ENCODE measurements around the gene TGFB2.
A peak's percentile ranks its signal among the peaks of the same experiment; 100 is the strongest.

Gene TGFB2

DNA sequence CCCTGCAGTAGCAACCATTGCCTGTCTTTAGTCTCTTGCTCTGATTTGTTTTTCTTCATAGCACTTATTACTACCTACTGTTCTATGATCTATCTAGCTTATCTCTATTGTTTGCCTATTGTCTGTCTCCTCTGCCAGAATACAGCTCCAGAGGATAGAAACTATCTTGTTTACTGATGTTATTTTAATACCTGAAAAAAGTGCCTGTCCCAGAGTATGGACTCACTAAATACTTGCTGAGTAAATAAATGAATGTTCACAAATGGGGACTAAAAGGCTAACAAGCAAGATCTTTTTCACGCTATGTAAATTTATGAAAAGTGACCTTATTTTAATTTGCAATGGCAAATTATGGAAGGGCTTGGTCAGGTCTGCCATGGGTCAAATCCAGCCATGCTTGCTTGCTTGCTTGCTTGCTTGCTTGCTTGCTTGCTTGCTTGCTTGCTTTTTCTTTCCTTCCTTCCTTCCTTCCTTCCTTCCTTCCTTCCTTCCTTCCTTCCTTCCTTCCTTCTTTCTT lies 145.3 kb downstream of the TGFB2 start:
- TF ChIP-seq, protein P1, sequence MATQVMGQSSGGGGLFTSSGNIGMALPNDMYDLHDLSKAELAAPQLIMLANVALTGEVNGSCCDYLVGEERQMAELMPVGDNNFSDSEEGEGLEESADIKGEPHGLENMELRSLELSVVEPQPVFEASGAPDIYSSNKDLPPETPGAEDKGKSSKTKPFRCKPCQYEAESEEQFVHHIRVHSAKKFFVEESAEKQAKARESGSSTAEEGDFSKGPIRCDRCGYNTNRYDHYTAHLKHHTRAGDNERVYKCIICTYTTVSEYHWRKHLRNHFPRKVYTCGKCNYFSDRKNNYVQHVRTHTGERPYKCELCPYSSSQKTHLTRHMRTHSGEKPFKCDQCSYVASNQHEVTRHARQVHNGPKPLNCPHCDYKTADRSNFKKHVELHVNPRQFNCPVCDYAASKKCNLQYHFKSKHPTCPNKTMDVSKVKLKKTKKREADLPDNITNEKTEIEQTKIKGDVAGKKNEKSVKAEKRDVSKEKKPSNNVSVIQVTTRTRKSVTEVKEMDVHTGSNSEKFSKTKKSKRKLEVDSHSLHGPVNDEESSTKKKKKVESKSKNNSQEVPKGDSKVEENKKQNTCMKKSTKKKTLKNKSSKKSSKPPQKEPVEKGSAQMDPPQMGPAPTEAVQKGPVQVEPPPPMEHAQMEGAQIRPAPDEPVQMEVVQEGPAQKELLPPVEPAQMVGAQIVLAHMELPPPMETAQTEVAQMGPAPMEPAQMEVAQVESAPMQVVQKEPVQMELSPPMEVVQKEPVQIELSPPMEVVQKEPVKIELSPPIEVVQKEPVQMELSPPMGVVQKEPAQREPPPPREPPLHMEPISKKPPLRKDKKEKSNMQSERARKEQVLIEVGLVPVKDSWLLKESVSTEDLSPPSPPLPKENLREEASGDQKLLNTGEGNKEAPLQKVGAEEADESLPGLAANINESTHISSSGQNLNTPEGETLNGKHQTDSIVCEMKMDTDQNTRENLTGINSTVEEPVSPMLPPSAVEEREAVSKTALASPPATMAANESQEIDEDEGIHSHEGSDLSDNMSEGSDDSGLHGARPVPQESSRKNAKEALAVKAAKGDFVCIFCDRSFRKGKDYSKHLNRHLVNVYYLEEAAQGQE (IDR thresholded peaks at IDR 0.05; ENCODE audit: insufficient replicate concordance, low read depth) = no peak
- TF ChIP-seq GABPA (IDR thresholded peaks at IDR 0.05; ENCODE audit: low read depth) (no peak), SPI1 (IDR thresholded peaks at IDR 0.05; ENCODE audit: borderline replicate concordance, low read depth) (no peak), POLR2AphosphoS5 (IDR thresholded peaks at IDR 0.05; ENCODE audit: low read depth) (no peak), CTCF (IDR thresholded peaks at IDR 0.05; ENCODE audit: insufficient read depth, low read length) (no peak)
- Histone ChIP-seq H3K27me3 (ENCODE audit: insufficient read depth, poor library complexity, severe bottlenecking) (peaks cover 2% of the 10 kb centered on the region), H3K4me3 (replicated peaks; ENCODE audit: insufficient read depth, low read length) (no peak overlapping the region), H3K27ac (replicated peaks) (no peak overlapping the region)
- DNase-seq (ENCODE audit: low read depth in 1 of 2, low spot score in 1 of 2) = no peak

GRCh38 chr1:218492874-218493273 lies 147.7 kb downstream of the TGFB2 start:
- Histone ChIP-seq H3K27ac (replicated peaks) (no peak overlapping the region), H3K4me3 (replicated peaks; ENCODE audit: insufficient read depth, low read length) (no peak overlapping the region), H3K27me3 (ENCODE audit: insufficient read depth, poor library complexity, severe bottlenecking) (peaks cover 2% of the 10 kb centered on the region)
- TF ChIP-seq POLR2AphosphoS5 (IDR thresholded peaks at IDR 0.05; ENCODE audit: low read depth) (no peak), CTCF (IDR thresholded peaks at IDR 0.05; ENCODE audit: insufficient read depth, low read length) (no peak)
- DNase-seq (ENCODE audit: low read depth in 1 of 2, low spot score in 1 of 2) = no peak

- no peak for DNase-seq (ENCODE audit: low read depth in 1 of 2, low spot score in 1 of 2)
- Histone ChIP-seq H3K27me3 (ENCODE audit: insufficient read depth, poor library complexity, severe bottlenecking) (peaks cover 2% of the 10 kb centered on the region), H3K4me3 (replicated peaks; ENCODE audit: insufficient read depth, low read length) (no peak overlapping the region), H3K27ac (replicated peaks) (no peak overlapping the region)
- TF ChIP-seq SPI1 (IDR thresholded peaks at IDR 0.05; ENCODE audit: borderline replicate concordance, low read depth) (peak; percentile 50), GABPA (IDR thresholded peaks at IDR 0.05; ENCODE audit: low read depth) (no peak)
Observed at GRCh38 chr1:218493986-218494385, 148.8 kb downstream of the TGFB2 start.
